ENCODE data around the gene DTYMK.

DNA sequence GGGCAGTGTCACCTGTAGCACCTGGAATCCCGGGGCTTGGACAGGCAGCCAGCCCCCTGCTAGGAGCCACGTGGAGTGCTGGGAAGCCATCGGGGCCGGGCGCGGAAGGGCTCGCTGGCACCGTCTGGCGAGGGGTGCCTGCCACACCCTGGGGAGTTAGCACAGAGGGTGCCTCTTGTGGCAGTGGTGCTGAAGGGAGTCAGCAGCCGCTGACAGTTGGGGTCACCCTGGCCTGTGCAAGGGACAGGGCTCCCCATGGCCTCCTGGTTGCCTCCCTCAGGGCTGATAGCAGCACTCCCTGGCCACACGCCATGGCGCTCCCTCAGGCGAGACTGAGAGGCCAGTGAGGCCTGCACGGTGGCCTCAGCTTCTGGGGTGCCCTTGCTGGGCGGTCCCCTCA is 33.9 kb upstream of the DTYMK start:
- TF ChIP-seq, protein P1, sequence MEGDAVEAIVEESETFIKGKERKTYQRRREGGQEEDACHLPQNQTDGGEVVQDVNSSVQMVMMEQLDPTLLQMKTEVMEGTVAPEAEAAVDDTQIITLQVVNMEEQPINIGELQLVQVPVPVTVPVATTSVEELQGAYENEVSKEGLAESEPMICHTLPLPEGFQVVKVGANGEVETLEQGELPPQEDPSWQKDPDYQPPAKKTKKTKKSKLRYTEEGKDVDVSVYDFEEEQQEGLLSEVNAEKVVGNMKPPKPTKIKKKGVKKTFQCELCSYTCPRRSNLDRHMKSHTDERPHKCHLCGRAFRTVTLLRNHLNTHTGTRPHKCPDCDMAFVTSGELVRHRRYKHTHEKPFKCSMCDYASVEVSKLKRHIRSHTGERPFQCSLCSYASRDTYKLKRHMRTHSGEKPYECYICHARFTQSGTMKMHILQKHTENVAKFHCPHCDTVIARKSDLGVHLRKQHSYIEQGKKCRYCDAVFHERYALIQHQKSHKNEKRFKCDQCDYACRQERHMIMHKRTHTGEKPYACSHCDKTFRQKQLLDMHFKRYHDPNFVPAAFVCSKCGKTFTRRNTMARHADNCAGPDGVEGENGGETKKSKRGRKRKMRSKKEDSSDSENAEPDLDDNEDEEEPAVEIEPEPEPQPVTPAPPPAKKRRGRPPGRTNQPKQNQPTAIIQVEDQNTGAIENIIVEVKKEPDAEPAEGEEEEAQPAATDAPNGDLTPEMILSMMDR (IDR thresholded peaks at IDR 0.05), result no peak
- no peak for TF ChIP-seq POLR2A (IDR thresholded peaks at IDR 0.05)
